ENCODE measurements around the gene SPAM1. TPM values are rescaled to one million over a fixed set of nuclear protein-coding genes. Genes with fewer than 3 reads are reported as not detected.

Gene SPAM1, protein sequence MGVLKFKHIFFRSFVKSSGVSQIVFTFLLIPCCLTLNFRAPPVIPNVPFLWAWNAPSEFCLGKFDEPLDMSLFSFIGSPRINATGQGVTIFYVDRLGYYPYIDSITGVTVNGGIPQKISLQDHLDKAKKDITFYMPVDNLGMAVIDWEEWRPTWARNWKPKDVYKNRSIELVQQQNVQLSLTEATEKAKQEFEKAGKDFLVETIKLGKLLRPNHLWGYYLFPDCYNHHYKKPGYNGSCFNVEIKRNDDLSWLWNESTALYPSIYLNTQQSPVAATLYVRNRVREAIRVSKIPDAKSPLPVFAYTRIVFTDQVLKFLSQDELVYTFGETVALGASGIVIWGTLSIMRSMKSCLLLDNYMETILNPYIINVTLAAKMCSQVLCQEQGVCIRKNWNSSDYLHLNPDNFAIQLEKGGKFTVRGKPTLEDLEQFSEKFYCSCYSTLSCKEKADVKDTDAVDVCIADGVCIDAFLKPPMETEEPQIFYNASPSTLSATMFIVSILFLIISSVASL
- total RNA-seq (not detected), polyA plus RNA-seq (not detected)
- long read RNA-seq, donor 1: 0 reads
- long read RNA-seq, donor 2: 0 reads

DNA sequence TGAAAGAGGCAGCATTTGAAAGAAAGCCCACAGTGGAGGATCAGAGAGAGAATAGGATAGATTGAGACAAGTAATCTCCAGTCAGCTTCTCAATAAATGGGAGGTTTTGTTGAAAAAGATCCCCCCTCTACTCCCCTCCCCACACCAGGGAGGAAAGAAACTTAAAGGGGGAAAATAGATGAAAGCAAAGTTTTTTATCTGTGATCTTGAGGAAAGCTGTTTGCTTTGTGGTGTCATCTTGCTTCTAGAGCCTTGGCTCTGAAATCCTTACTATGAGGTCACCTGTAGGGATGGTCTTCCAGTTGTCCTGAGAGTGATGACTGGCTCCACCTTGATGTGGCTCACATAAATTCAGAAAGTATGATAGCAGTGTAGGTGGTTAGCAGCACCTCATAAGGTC lies at the start of gene SPAM1:
Gene SPAM1 (plus strand): TSS at position 301 of the 400 bp plus-strand sequence. CDS start 28,330 bp downstream, outside the sequence.
- TF ChIP-seq POLR2A (IDR thresholded peaks at IDR 0.05) (no peak), POLR2AphosphoS5 (IDR thresholded peaks at IDR 0.05) (no peak)
- TF ChIP-seq, protein P1, sequence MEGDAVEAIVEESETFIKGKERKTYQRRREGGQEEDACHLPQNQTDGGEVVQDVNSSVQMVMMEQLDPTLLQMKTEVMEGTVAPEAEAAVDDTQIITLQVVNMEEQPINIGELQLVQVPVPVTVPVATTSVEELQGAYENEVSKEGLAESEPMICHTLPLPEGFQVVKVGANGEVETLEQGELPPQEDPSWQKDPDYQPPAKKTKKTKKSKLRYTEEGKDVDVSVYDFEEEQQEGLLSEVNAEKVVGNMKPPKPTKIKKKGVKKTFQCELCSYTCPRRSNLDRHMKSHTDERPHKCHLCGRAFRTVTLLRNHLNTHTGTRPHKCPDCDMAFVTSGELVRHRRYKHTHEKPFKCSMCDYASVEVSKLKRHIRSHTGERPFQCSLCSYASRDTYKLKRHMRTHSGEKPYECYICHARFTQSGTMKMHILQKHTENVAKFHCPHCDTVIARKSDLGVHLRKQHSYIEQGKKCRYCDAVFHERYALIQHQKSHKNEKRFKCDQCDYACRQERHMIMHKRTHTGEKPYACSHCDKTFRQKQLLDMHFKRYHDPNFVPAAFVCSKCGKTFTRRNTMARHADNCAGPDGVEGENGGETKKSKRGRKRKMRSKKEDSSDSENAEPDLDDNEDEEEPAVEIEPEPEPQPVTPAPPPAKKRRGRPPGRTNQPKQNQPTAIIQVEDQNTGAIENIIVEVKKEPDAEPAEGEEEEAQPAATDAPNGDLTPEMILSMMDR (IDR thresholded peaks at IDR 0.05 in 8 of 11, conservative IDR thresholded peaks at IDR 0.05 in 3 of 11): no peak
- no peak for DNase-seq
- intact Hi-C loops (cut with DNase I; ENCODE audit: low total_unique reads): no loop called here

DNA sequence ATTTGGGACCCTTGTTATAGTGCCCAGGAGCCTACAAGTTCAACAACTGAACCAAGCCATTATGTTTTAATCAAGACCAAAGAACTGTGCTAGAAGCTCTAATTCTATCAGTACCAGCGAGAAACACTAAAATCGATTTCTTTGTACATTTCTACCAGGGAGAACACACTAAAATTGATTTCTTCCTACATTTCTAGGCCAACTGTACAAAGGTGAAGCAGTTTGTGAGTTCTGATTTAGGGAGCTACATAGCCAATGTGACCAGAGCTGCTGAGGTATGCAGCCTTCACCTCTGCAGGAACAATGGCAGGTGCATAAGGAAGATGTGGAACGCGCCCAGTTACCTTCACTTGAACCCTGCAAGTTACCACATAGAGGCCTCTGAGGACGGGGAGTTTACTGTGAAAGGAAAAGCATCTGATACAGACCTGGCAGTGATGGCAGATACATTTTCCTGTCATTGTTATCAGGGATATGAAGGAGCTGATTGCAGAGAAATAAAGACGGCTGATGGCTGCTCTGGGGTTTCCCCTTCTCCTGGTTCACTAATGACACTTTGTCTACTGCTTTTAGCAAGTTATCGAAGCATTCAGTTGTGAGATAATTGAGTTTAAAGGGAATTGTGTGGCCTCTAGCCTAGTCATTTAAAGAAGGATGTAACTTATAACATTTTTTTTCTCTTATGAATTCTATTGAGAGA lies 48.3 kb upstream of the SPAM1 start:
- Histone ChIP-seq H3K27ac (no peak overlapping the region), H3K9me3 (no peaks in the 10 kb centered on the region), H3K4me3 (no peak overlapping the region), H3K4me1 (no peaks in the 10 kb centered on the region), H3K27me3 (replicated peaks in 1 of 7) (no peaks in the 10 kb centered on the region), H3K36me3 (no peaks in the 10 kb centered on the region)
- intact Hi-C loops (cut with DNase I; ENCODE audit: low total_unique reads): no loop called here
- WGBS, 5 donors: 65 to 77% (median 71%) methylated on average over 7 of the region's 7 CpGs
- TF ChIP-seq POLR2A (IDR thresholded peaks at IDR 0.05): no peak
- DNase-seq: no peak

More for the DNA sequence above, at the start of gene SPAM1:
- H3K27ac ChIP-seq: no peak within 1 kb of the TSS
- H3K4me1 ChIP-seq: no peaks in the 10 kb centered on the region
- H3K36me3 ChIP-seq: no peaks in the 10 kb centered on the region
- no peaks in the 10 kb centered on the region for H3K9me3 ChIP-seq
- no peaks in the 10 kb centered on the region for H3K27me3 ChIP-seq (replicated peaks in 1 of 7)
- H3K4me3 ChIP-seq: no peak within 1 kb of the TSS

DNA sequence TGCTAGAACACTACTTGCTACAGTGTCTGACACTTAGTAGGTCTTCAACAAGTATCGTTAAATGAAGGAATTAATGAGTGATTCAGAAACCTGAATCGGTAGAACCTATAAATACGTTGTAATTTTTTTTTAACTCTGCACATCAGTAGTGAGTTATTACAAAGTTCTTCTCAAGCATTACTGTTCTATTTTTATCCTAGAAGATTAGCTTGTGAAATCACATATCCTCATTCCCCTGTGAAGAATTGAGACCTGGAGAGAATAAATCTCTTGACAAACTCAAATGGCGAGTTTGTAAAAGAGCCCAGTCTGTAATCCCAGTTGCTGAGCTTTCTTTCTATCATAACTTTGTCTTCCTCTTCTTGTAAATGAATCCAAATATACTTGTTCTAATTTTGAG lies 45.4 kb upstream of the SPAM1 start:
- H3K4me3 ChIP-seq: no peak overlapping the region
- no peaks in the 10 kb centered on the region for H3K4me1 ChIP-seq
- 86 to 91% (median 88%) methylated on average over 4 of the region's 4 CpGs for WGBS, 5 donors
- intact Hi-C loops (cut with DNase I; ENCODE audit: low total_unique reads): no loop called here
- no peaks in the 10 kb centered on the region for H3K9me3 ChIP-seq
- H3K36me3 ChIP-seq: no peaks in the 10 kb centered on the region
- TF ChIP-seq, protein P1 (IDR thresholded peaks at IDR 0.05 in 8 of 11, conservative IDR thresholded peaks at IDR 0.05 in 3 of 11): no peak
- TF ChIP-seq POLR2A (IDR thresholded peaks at IDR 0.05) (no peak), POLR2AphosphoS5 (IDR thresholded peaks at IDR 0.05) (no peak)
- no peaks in the 10 kb centered on the region for H3K27me3 ChIP-seq (replicated peaks in 1 of 7)
- no peak for DNase-seq
- H3K27ac ChIP-seq: no peak overlapping the region

DNA sequence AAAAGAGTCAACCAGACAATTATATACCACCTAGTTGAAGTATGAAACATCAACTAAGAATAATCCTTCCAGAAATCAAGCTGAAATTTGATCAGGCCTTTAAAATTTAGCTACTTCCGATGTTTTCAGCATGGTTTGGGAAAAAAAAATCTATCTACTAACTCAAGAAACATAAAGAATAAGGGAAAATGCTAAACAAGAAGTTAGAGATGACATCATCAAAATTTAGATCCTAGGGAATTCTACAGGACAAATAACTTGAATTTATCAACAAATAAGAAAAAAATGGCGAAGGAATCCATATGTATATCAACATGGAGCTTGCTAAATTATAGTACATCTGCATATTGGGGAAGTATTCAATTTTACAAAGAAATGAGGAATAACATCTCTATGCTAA lies 43.7 kb upstream of the SPAM1 start:
- no peak for DNase-seq
- Histone ChIP-seq H3K36me3 (no peaks in the 10 kb centered on the region), H3K9me3 (no peaks in the 10 kb centered on the region), H3K27ac (no peak overlapping the region), H3K27me3 (replicated peaks in 1 of 7) (no peaks in the 10 kb centered on the region), H3K4me3 (no peak overlapping the region), H3K4me1 (no peaks in the 10 kb centered on the region)
- intact Hi-C loops (cut with DNase I; ENCODE audit: low total_unique reads): no loop called here
- 66 to 91% (median 85%) methylated on average over 2 of the region's 2 CpGs for WGBS, 5 donors
- TF ChIP-seq POLR2AphosphoS5 (IDR thresholded peaks at IDR 0.05) (no peak), POLR2A (IDR thresholded peaks at IDR 0.05) (no peak)
- TF ChIP-seq, protein P1 (IDR thresholded peaks at IDR 0.05 in 8 of 11, conservative IDR thresholded peaks at IDR 0.05 in 3 of 11): no peak
